MCF 10A (cell line): Measurements from ENCODE around the gene GPALPP1. TPM values are rescaled to one million over a fixed set of nuclear protein-coding genes. Genes with fewer than 3 reads are reported as not detected.
"Not testable (repeated sequence)": the region's sequence is repeated elsewhere in the genome, so short reads cannot be mapped to it uniquely, and the experiment has no call there.

ENCODE experiments used
- Bru-seq: library from RNA; stranded (reverse); fragments of 400-500 nt; gene quantifications from one replicate; lab custom pipeline; 2021; lab: Mats Ljungman, UMichigan
- BruChase-seq, 2 experiments: library from RNA; stranded (reverse); fragments of 400-500 nt; gene quantifications; one replicate each; lab custom pipeline; 2021; lab: Mats Ljungman, UMichigan
- BruUV-seq: library from RNA; stranded (reverse); fragments of 400-500 nt; replicated peaks from 2 replicates; lab custom pipeline; 2021; lab: Mats Ljungman, UMichigan
- CTCF ChIA-PET: fragments of 300-600 bp; sonication (Branson Sonifier 250); formaldehyde crosslinking; extraction: SDS; loops from one replicate; lab custom pipeline; 2021; ENCODE audit warnings: antibody characterized with exemption, inconsistent platforms; lab: Yijun Ruan, JAX
- POLR2A ChIA-PET: fragments of 300-600, 350-650 bp; sonication (Branson Sonifier 250); formaldehyde crosslinking; extraction: SDS; loops from one replicate; lab custom pipeline; 2020; ENCODE audit warnings: antibody characterized with exemption, inconsistent platforms; lab: Yijun Ruan, JAX
- DNase-seq: peaks from one replicate; pipeline ENCODE4 v3.0.0-alpha.2; 2018; ENCODE audit not compliant: unreplicated experiment
- H3K27ac Mint-ChIP-seq: one replicate; pipeline ENCODE4 v1.8.0; 2022; ENCODE audit warnings: mild to moderate bottlenecking, low read depth, mixed read lengths; ENCODE audit not compliant: unreplicated experiment
- H3K27me3 Mint-ChIP-seq: one replicate; pipeline ENCODE4 v1.8.0; 2022; ENCODE audit warnings: mixed read lengths; ENCODE audit not compliant: insufficient read depth, unreplicated experiment
- H3K36me3 Mint-ChIP-seq: one replicate; pipeline ENCODE4 v1.8.0; 2022; ENCODE audit warnings: mild to moderate bottlenecking, moderate library complexity, mixed read lengths; ENCODE audit not compliant: insufficient read depth, unreplicated experiment
- H3K4me1 Mint-ChIP-seq: one replicate; pipeline ENCODE4 v1.8.0; 2022; ENCODE audit warnings: mixed read lengths; ENCODE audit not compliant: insufficient read depth, unreplicated experiment
- H3K4me3 Mint-ChIP-seq: one replicate; pipeline ENCODE4 v1.8.0; 2022; ENCODE audit warnings: mild to moderate bottlenecking, moderate library complexity, mixed read lengths; ENCODE audit not compliant: unreplicated experiment
- H3K9me3 Mint-ChIP-seq: one replicate; pipeline ENCODE4 v1.8.0; 2022; ENCODE audit warnings: mixed read lengths; ENCODE audit not compliant: unreplicated experiment
- intact Hi-C: fragments of 100-400 bp; cut with micrococcal nuclease; formaldehyde crosslinking; loops from 2 replicates; pipeline ENCODE4 v1.14.1; 2022
- long read RNA-seq: library from polyadenylated mRNA; stranded (forward); transcript quantifications from one replicate; pipeline ENCODE4 v2.0.0, GENCODE V29; 2022
- total RNA-seq: library from RNA; stranded (reverse); gene quantifications from 2 replicates; pipeline ENCODE4 v1.2.3, GENCODE V29; 2022
- TF ChIP-seq, protein P1 (sequence below): fragments of 200-600 bp; IDR thresholded peaks from one replicate; pipeline ENCODE4 v1.8.0; 2022; ENCODE audit warnings: antibody characterized with exemption, mild to moderate bottlenecking; ENCODE audit not compliant: unreplicated experiment

The GPALPP1 gene, protein sequence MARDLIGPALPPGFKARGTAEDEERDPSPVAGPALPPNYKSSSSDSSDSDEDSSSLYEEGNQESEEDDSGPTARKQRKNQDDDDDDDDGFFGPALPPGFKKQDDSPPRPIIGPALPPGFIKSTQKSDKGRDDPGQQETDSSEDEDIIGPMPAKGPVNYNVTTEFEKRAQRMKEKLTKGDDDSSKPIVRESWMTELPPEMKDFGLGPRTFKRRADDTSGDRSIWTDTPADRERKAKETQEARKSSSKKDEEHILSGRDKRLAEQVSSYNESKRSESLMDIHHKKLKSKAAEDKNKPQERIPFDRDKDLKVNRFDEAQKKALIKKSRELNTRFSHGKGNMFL
- total RNA-seq (21.0 and 22.5 TPM in 2 replicates), Bru-seq, nascent RNA (percentile 77 among the genes with signal in this experiment), BruChase-seq, experiment 1, labeled RNA remaining after a 6-hour chase (percentile 72 among the genes with signal in this experiment), BruChase-seq, experiment 2, labeled RNA remaining after a 2-hour chase (percentile 78 among the genes with signal in this experiment)
- long read RNA-seq, transcript GPALPP1-203 (8 exons, 1,393 nt), result major isoform, 8 of 19 reads
- long read RNA-seq, partial matches to known transcripts, result 7 of 19 reads
- long read RNA-seq, other reads (novel, unspliced or antisense), result 3 of 19 reads

DNA sequence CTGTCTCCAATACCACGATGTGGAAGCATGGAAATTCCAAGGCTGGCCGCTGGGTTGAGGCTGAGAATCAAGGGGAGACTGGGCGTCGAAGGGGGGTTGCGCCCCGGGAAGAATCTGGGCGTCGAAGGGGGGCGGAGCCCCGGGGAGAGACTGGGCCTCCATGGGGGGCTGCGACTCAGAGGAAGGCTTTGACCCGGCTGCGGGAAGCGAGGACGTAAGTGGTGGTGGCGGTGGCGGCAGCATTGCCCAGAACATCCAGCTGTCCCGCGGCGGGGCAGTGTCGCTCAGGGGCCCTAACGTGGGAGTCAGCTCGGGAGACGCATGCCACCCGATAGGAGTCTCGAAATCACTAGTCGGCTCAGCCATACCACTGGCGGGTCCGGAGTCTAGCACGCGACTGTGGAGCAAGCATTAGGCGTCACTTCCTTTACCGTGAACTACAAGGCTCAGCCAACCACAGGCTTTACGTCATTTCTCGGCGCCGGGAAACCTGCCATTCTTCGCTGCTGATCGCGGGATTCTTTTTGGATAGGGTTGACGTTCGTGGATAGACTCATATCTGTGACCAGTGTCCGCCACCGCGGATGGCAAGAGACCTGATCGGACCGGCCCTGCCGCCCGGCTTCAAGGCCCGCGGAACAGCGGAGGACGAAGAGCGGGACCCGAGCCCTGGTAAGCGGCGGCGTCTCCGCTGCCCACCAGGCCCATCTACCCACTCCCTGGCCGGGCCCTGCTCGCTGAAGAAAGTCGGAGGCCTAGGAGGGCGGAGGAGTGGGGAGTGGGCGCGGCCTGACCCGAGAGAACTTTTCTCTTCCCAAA lies at the start of gene GPALPP1, which contains the start of gene NUFIP1:
GPALPP1 (plus strand) TSS at position 468 of the 819 bp plus-strand sequence; CDS start at position 585, 117 bp downstream.
NUFIP1 (minus strand) TSS at position 401 of the 819 bp plus-strand sequence; CDS start at position 366, 35 bp downstream.
- BruUV-seq, result TSS peak; percentile 41

DNA sequence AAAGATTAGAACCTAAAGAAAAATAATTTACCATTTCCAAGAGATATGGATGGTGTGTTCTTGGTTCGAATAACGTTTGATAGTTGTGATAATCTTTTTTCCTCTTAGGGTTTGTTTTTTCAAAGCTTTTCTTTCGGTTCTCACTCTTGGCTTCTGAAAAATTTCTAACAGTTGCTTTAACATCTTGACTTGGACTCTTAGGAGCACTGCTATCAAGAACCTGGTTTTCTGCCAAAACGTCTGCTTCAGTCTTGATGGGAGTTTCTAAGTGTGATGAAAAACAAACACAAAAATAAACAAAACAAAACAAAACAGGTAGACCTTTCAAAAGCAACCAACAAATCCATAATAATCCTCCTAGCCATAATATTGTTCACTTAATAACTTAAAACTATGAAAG lies 45.9 kb upstream of the GPALPP1 start:
- H3K27me3 Mint-ChIP-seq, intact Hi-C loops, H3K27ac Mint-ChIP-seq, DNase-seq, H3K4me1 Mint-ChIP-seq, BruUV-seq, H3K4me3 Mint-ChIP-seq, H3K9me3 Mint-ChIP-seq: not testable (repeated sequence)
- peaks cover 28% of the 10 kb centered on the region for H3K36me3 Mint-ChIP-seq
- ChIA-PET POLR2A (interaction anchor here (0.7 to 1.6 kb wide), 3 partner anchors 9 to 421 kb away, joined by 3 to 4 read pairs (median 3); no protein-coding TSS in a partner anchor), CTCF (interaction anchor here (0.6 to 0.7 kb wide), 2 partner anchors 154 to 507 kb away, joined by 3 to 5 read pairs; no protein-coding TSS in a partner anchor)

More for the DNA sequence above, at the start of gene GPALPP1, which contains the start of gene NUFIP1:
- peak; percentile 93 for DNase-seq
- ChIA-PET POLR2A (interaction anchor here (0.7 to 1.5 kb wide), 7 partner anchors 9 to 507 kb away, joined by 3 to 5 read pairs (median 4); partner anchors contain the start of gene TPT1), CTCF (no interaction called here)
- TF ChIP-seq, protein P1, sequence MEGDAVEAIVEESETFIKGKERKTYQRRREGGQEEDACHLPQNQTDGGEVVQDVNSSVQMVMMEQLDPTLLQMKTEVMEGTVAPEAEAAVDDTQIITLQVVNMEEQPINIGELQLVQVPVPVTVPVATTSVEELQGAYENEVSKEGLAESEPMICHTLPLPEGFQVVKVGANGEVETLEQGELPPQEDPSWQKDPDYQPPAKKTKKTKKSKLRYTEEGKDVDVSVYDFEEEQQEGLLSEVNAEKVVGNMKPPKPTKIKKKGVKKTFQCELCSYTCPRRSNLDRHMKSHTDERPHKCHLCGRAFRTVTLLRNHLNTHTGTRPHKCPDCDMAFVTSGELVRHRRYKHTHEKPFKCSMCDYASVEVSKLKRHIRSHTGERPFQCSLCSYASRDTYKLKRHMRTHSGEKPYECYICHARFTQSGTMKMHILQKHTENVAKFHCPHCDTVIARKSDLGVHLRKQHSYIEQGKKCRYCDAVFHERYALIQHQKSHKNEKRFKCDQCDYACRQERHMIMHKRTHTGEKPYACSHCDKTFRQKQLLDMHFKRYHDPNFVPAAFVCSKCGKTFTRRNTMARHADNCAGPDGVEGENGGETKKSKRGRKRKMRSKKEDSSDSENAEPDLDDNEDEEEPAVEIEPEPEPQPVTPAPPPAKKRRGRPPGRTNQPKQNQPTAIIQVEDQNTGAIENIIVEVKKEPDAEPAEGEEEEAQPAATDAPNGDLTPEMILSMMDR, result peak; percentile 19
- H3K27ac Mint-ChIP-seq, result peak within 1 kb of the TSS; percentile 98
- H3K27me3 Mint-ChIP-seq, result no peaks in the 10 kb centered on the region
- intact Hi-C loops, result no loop called here
- H3K4me3 Mint-ChIP-seq, result peak within 1 kb of the TSS; percentile 95
- peaks cover 8% of the 10 kb centered on the region for H3K36me3 Mint-ChIP-seq
- H3K9me3 Mint-ChIP-seq, result no peaks in the 10 kb centered on the region
- peaks cover 26% of the 10 kb centered on the region for H3K4me1 Mint-ChIP-seq

DNA sequence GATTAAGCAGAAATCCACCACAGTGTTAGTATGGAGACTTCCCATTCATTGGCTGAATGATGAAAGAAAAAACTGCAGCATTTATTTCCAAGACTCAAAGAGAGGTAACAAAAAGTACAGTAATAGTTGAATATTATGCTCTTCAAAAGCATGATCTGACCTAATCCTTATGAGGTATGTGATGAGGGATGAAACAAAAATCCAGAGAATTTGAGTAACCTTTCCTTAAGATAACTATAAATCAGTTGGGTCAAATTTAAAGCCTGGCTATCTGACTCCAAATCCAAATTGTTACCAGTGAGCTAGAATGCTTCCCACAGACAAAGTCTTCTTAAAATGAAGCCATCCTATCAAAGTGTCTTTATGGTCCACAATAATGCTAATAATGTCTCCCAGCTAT lies 38.2 kb upstream of the GPALPP1 start:
- CTCF ChIA-PET, result interaction anchor here (0.7 to 1.9 kb wide), 3 partner anchors 24 to 467 kb away, joined by 3 to 7 read pairs (median 3); no protein-coding TSS in a partner anchor
- Mint-ChIP-seq H3K27me3 (no peaks in the 10 kb centered on the region), H3K9me3 (no peaks in the 10 kb centered on the region), H3K4me1 (peaks cover 9% of the 10 kb centered on the region), H3K4me3 (no peak overlapping the region), H3K27ac (no peak overlapping the region), H3K36me3 (peaks cover 42% of the 10 kb centered on the region)
- intact Hi-C loops, result no loop called here
- POLR2A ChIA-PET, result interaction anchor here (1.1 kb wide), 1 partner anchor 12 kb away, joined by 4 read pairs; no protein-coding TSS in a partner anchor
- TF ChIP-seq, protein P1, result no peak
- no peak for DNase-seq
- BruUV-seq, result no TSS peak

DNA sequence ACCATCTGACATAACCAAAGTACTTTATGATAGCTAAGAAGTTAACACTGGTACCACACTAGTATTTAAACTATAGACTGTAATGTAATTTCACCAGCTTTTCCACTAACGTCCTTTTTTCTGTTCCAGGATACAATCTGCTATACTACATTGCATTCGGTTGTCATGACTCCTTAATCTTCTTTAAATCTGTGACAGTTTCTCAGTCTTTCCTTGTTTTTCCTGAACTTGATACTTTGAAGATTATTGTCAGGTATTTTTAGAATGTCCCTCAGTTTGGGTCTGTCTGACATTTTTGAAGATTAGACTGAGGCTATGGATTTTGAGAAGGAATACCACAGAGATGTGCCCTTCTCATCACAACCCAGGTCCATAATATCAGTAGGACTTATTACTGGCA lies 36.7 kb upstream of the GPALPP1 start:
- Mint-ChIP-seq H3K27me3 (no peaks in the 10 kb centered on the region), H3K9me3 (no peaks in the 10 kb centered on the region), H3K36me3 (peaks cover 43% of the 10 kb centered on the region), H3K27ac (no peak overlapping the region), H3K4me3 (no peak overlapping the region), H3K4me1 (peaks cover 9% of the 10 kb centered on the region)
- CTCF ChIA-PET, result interaction anchor here (1.9 kb wide), 1 partner anchor 468 kb away, joined by 7 read pairs; no protein-coding TSS in a partner anchor
- intact Hi-C loops, result no loop called here
- TF ChIP-seq, protein P1, result no peak
- BruUV-seq, result no TSS peak
- DNase-seq, result no peak
- POLR2A ChIA-PET, result interaction anchor here (1.2 to 1.4 kb wide), 2 partner anchors 9 to 16 kb away, joined by 4 read pairs; no protein-coding TSS in a partner anchor
